Activated naive CD4-positive, alpha-beta T cell treated with anti-CD3 and anti-CD28 coated beads, Interleukin-2, amount 10 ng/mL, durations not matched to agents 5 hours and 36 hours (primary cell): ENCODE results near the gene ARMC7. TPM values are rescaled to one million over a fixed set of nuclear protein-coding genes. Genes with fewer than 3 reads are reported as not detected.

Experiments
- total RNA-seq, 2 experiments: library from RNA; stranded (reverse); gene quantifications; one replicate each; pipeline ENCODE4 v1.2.3, GENCODE V29; 2021

The ARMC7 gene
- total RNA-seq, result 10 to 100 TPM; 14.3 to 14.6 TPM

GRCh38 chr17:75109407-75110233 lies at the start of gene ARMC7:
Gene ARMC7, plus strand, starts transcription at chr17:75109969. Its CDS starts 320 bp downstream, at chr17:75110289.

GRCh38 chr17:75087558-75088453 lies 22.0 kb upstream of the ARMC7 start, which contains the start of gene SLC16A5:
Gene SLC16A5, plus strand, starts transcription at chr17:75087954. Its CDS starts 5,683 bp downstream, at chr17:75093637.

GRCh38 chr17:75131278-75132017 lies 21.7 kb downstream of the ARMC7 start, which contains the start of gene NT5C:
Gene NT5C, minus strand, starts transcription at chr17:75131742. Its CDS starts 35 bp downstream, at chr17:75131707.

GRCh38 chr17:75154195-75155106 lies 44.7 kb downstream of the ARMC7 start, which contains the start of gene JPT1:
Gene JPT1, minus strand, starts transcription at chr17:75154512. Its CDS starts 115 bp downstream, at chr17:75154397.

Other genes with a start within 250 kb of the ARMC7 start
- 10 to 100 TPM; 22.3 to 22.9 TPM for gene FDXR, start 237.0 kb upstream of the ARMC7 start, total RNA-seq
- not detected for gene FADS6, start 216.3 kb upstream of the ARMC7 start, total RNA-seq
- gene USH1G, start 186.7 kb upstream of the ARMC7 start, total RNA-seq, result not detected
- not detected for gene OTOP2, start 185.7 kb upstream of the ARMC7 start, total RNA-seq
- not detected for gene OTOP3, start 174.1 kb upstream of the ARMC7 start, total RNA-seq
- gene HID1, start 137.2 kb upstream of the ARMC7 start, total RNA-seq, result under 1 TPM; 0.58 to 0.79 TPM
- gene CDR2L, start 122.3 kb upstream of the ARMC7 start, total RNA-seq, result under 1 TPM; 0.28 to 0.41 TPM
- 10 to 100 TPM; 37.0 to 40.4 TPM for gene MRPL58, start 97.3 kb upstream of the ARMC7 start, total RNA-seq
- gene ATP5PD, start 63.0 kb upstream of the ARMC7 start, total RNA-seq, result 100 to 1,000 TPM; 234 to 239 TPM
- gene KCTD2, start 62.7 kb upstream of the ARMC7 start, total RNA-seq, result 10 to 100 TPM; 19.0 to 20.5 TPM
- 10 to 100 TPM; 11.5 to 11.7 TPM for gene SLC16A5, start 22.0 kb upstream of the ARMC7 start, total RNA-seq
- 10 to 100 TPM; 63.3 to 68.0 TPM for gene NT5C, start 21.8 kb downstream of the ARMC7 start, total RNA-seq
- gene JPT1, start 44.5 kb downstream of the ARMC7 start, total RNA-seq, result 100 to 1,000 TPM; 161 TPM
- 100 to 1,000 TPM; 445 to 461 TPM for gene SUMO2, start 73.0 kb downstream of the ARMC7 start, total RNA-seq
- gene NUP85, start 95.7 kb downstream of the ARMC7 start, total RNA-seq, result 100 to 1,000 TPM in 1 of 2 experiments, 10 to 100 TPM in 1; 92.7 to 101 TPM
- 10 to 100 TPM; 77.2 to 80.8 TPM for gene GGA3, start 151.6 kb downstream of the ARMC7 start, total RNA-seq
- 10 to 100 TPM; 37.9 to 39.2 TPM for gene MRPS7, start 151.9 kb downstream of the ARMC7 start, total RNA-seq
- 10 to 100 TPM; 44.5 to 49.0 TPM for gene MIF4GD, start 161.3 kb downstream of the ARMC7 start, total RNA-seq
- gene SLC25A19, start 179.5 kb downstream of the ARMC7 start, total RNA-seq, result 10 to 100 TPM; 21.1 to 24.2 TPM